HEK293 (cell line): ENCODE results near the gene SLC15A4.

ENCODE experiments used
- CTCF ChIA-PET: fragments of 350-600 bp; formaldehyde crosslinking; extraction: SDS; loops from one replicate; lab custom pipeline; 2021; ENCODE audit warnings: antibody characterized with exemption; lab: Yijun Ruan, JAX
- POLR2A ChIA-PET: fragments of 300-600 bp; formaldehyde crosslinking; extraction: SDS; loops from one replicate; lab custom pipeline; 2020; ENCODE audit warnings: antibody characterized with exemption, inconsistent platforms; lab: Yijun Ruan, JAX
- H3K27ac ChIP-seq: fragments of 200-500 bp; sonication (Bioruptor generic); 2 replicates; pipeline ENCODE4 v1.5.1; 2014; ENCODE audit warnings: low read depth, low read length, control low read depth, inconsistent platforms; ENCODE audit errors: extremely low read depth
- H3K36me3 ChIP-seq, 2 experiments: fragments of 200-500 bp in 1 of 2; sonication (Bioruptor generic) in 1 of 2; 1 replicate in 1 of 2; 2 replicates in 1 of 2; pipeline ENCODE4 v1.5.1; 2014 to 2017; ENCODE audit warnings: inconsistent platforms in 2 of 2, low read length in 2 of 2; ENCODE audit not compliant: control insufficient read depth in 2 of 2, insufficient read depth in 1 of 2
- H3K4me1 ChIP-seq: fragments of 200-500 bp; sonication (Bioruptor generic); 2 replicates; pipeline ENCODE4 v1.5.1; 2014; ENCODE audit warnings: mild to moderate bottlenecking, low read length, inconsistent platforms; ENCODE audit not compliant: control insufficient read depth, insufficient read depth
- H3K4me3 ChIP-seq: 2 replicates; pipeline ENCODE4 v1.5.1; 2011; ENCODE audit warnings: low read depth, mild to moderate bottlenecking, control low read depth, low read length, moderate library complexity
- H3K9me3 ChIP-seq: fragments of 200-500 bp; sonication (Bioruptor generic); 2 replicates; pipeline ENCODE4 v1.5.1; 2014; ENCODE audit warnings: low read depth, low read length, inconsistent platforms; ENCODE audit not compliant: control insufficient read depth, insufficient read depth
- BCL6B ChIP-seq: fragments of 450-650 bp; formaldehyde crosslinking; IDR thresholded peaks from 2 replicates; pipeline ENCODE4 v1.5.1; 2017; ENCODE audit warnings: missing biosample characterization, missing genetic modification characterization
- CTCF ChIP-seq: fragments of 450-650 bp; formaldehyde crosslinking; IDR thresholded peaks from 2 replicates; pipeline ENCODE4 v1.5.1; 2016; ENCODE audit warnings: missing biosample characterization, missing genetic modification characterization
- HOXD13 ChIP-seq: sonication (generic); formaldehyde crosslinking; IDR thresholded peaks from 2 replicates; pipeline ENCODE4 v1.8.0; 2022; ENCODE audit warnings: missing genetic modification reagents, borderline replicate concordance
- MYNN ChIP-seq: fragments of 450-650 bp; formaldehyde crosslinking; IDR thresholded peaks from 2 replicates; pipeline ENCODE4 v1.5.1; 2016; ENCODE audit warnings: missing biosample characterization, missing genetic modification characterization, borderline replicate concordance
- PRDM1 ChIP-seq: fragments of 450-650 bp; formaldehyde crosslinking; IDR thresholded peaks from 2 replicates; pipeline ENCODE4; 2016; ENCODE audit warnings: missing biosample characterization, missing genetic modification characterization
- TRIM28 ChIP-seq: IDR thresholded peaks from 2 replicates; pipeline ENCODE4 v1.6.1; 2011; ENCODE audit warnings: low read length, control low read depth, borderline replicate concordance
- ZBTB10 ChIP-seq: fragments of 450-650 bp; formaldehyde crosslinking; IDR thresholded peaks from 2 replicates; pipeline ENCODE4 v1.5.1; 2016; ENCODE audit warnings: missing biosample characterization, missing genetic modification characterization
- ZFP69B ChIP-seq: fragments of 450-650 bp; formaldehyde crosslinking; IDR thresholded peaks from 2 replicates; pipeline ENCODE4 v1.5.1; 2016; ENCODE audit warnings: missing biosample characterization, missing genetic modification characterization
- ZNF157 ChIP-seq: fragments of 450-650 bp; formaldehyde crosslinking; IDR thresholded peaks from 2 replicates; pipeline ENCODE4 v1.5.1; 2016; ENCODE audit warnings: missing biosample characterization, missing genetic modification characterization
- ZNF362 ChIP-seq: fragments of 450-650 bp; formaldehyde crosslinking; IDR thresholded peaks from 2 replicates; pipeline ENCODE4 v1.5.1; 2016; ENCODE audit warnings: missing biosample characterization, missing genetic modification characterization
- ZNF426 ChIP-seq: fragments of 450-650 bp; formaldehyde crosslinking; IDR thresholded peaks from 2 replicates; pipeline ENCODE4 v1.5.1; 2017; ENCODE audit warnings: missing biosample characterization, missing genetic modification characterization, mild to moderate bottlenecking, inconsistent platforms, moderate library complexity
- ZNF518A ChIP-seq: fragments of 450-650 bp; formaldehyde crosslinking; conservative IDR thresholded peaks from 2 replicates; pipeline ENCODE4 v1.5.1; 2016; ENCODE audit warnings: low read depth, missing biosample characterization, missing genetic modification characterization
- ZNF530 ChIP-seq: fragments of 450-650 bp; formaldehyde crosslinking; IDR thresholded peaks from 2 replicates; pipeline ENCODE4 v1.5.1; 2016; ENCODE audit warnings: low read depth, missing biosample characterization, missing genetic modification characterization
- ZNF544 ChIP-seq: fragments of 450-650 bp; formaldehyde crosslinking; IDR thresholded peaks from 2 replicates; pipeline ENCODE4 v1.5.0; 2017; ENCODE audit warnings: missing biosample characterization, missing genetic modification characterization
- ZNF558 ChIP-seq: fragments of 450-650 bp; formaldehyde crosslinking; IDR thresholded peaks from 2 replicates; pipeline ENCODE4 v1.5.1; 2016; ENCODE audit warnings: missing biosample characterization, missing genetic modification characterization

Gene SLC15A4

GRCh38 chr12:128767518-128767917 lies 56.2 kb downstream of the SLC15A4 start (continued):
- TF ChIP-seq CTCF (no peak), BCL6B (tag by site-specific recombination) (no peak)

GRCh38 chr12:128766738-128767501 lies 56.8 kb downstream of the SLC15A4 start:
- H3K4me3 ChIP-seq = no peak overlapping the region
- no peaks in the 10 kb centered on the region for H3K36me3 ChIP-seq
- H3K4me1 ChIP-seq = no peaks in the 10 kb centered on the region
- CTCF ChIA-PET = no interaction called here
- TF ChIP-seq ZNF544 (no peak), PRDM1 (tag by site-specific recombination) (peak; percentile 91), ZNF426 (tag by site-specific recombination) (no peak)
- TF ChIP-seq, all 188 proteins: peak for 1
- H3K9me3 ChIP-seq = no peaks in the 10 kb centered on the region
- POLR2A ChIA-PET = no interaction called here
- H3K27ac ChIP-seq = no peak overlapping the region

GRCh38 chr12:128763395-128763794 lies 60.4 kb downstream of the SLC15A4 start:
- H3K36me3 ChIP-seq = no peaks in the 10 kb centered on the region
- no peak overlapping the region for H3K4me3 ChIP-seq
- no peak overlapping the region for H3K27ac ChIP-seq
- POLR2A ChIA-PET = no interaction called here
- H3K4me1 ChIP-seq = no peaks in the 10 kb centered on the region
- H3K9me3 ChIP-seq = no peaks in the 10 kb centered on the region
- TF ChIP-seq TRIM28 = no peak
- no peak for TF ChIP-seq ZNF518A (tag by site-specific recombination)
- TF ChIP-seq ZNF558 (tag by site-specific recombination) = no peak
- no peak for TF ChIP-seq MYNN (tag by site-specific recombination)
- no peak for TF ChIP-seq ZBTB10
- TF ChIP-seq ZFP69B (tag by site-specific recombination) = no peak
- no peak for TF ChIP-seq ZNF530
- no peak for TF ChIP-seq HOXD13 (CRISPR knock-in tag)
- TF ChIP-seq ZNF157 (tag by site-specific recombination) = no peak
- no peak for TF ChIP-seq ZNF362 (tag by site-specific recombination)
- TF ChIP-seq, all 188 proteins: peak for 0
- CTCF ChIA-PET = no interaction called here
